ENCODE results near the gene GALK2.

Gene GALK2

GRCh38 chr15:49265911-49266310, 95.9 kb downstream of the GALK2 start:
- no peak for TF ChIP-seq ZNF274 (IDR thresholded peaks at IDR 0.05; ENCODE audit: low read depth, low read length)
- no peak overlapping the region for H3K4me3 ChIP-seq (ENCODE audit: low read length)

GRCh38 chr15:49270541-49271421, 100.7 kb downstream of the GALK2 start:
- H3K4me3 ChIP-seq (ENCODE audit: low read length), result no peak overlapping the region
- TF ChIP-seq ZNF274 (IDR thresholded peaks at IDR 0.05; ENCODE audit: low read depth, low read length), result no peak

GRCh38 chr15:49273734-49274318, 103.8 kb downstream of the GALK2 start:
- H3K4me3 ChIP-seq (ENCODE audit: low read length), result no peak overlapping the region
- TF ChIP-seq ZNF274 (IDR thresholded peaks at IDR 0.05; ENCODE audit: low read depth, low read length), result no peak

- no peak for TF ChIP-seq ZNF274 (IDR thresholded peaks at IDR 0.05; ENCODE audit: low read depth, low read length)
These were observed 108.7 kb downstream of the GALK2 start for GRCh38 chr15:49278751-49279150.

GRCh38 chr15:49279521-49280456, 109.7 kb downstream of the GALK2 start:
- no peak overlapping the region for H3K4me3 ChIP-seq (ENCODE audit: low read length)
- TF ChIP-seq ZNF274 (IDR thresholded peaks at IDR 0.05; ENCODE audit: low read depth, low read length), result no peak

More at GRCh38 chr15:49278751-49279150, 108.7 kb downstream of the GALK2 start:
- no peak overlapping the region for H3K4me3 ChIP-seq (ENCODE audit: low read length)

- no peak for TF ChIP-seq ZNF274 (IDR thresholded peaks at IDR 0.05; ENCODE audit: low read depth, low read length)
- no peak overlapping the region for H3K4me3 ChIP-seq (ENCODE audit: low read length)
These were observed 112.3 kb downstream of the GALK2 start for GRCh38 chr15:49282366-49282765.

GRCh38 chr15:49286649-49287404, 116.8 kb downstream of the GALK2 start:
- H3K4me3 ChIP-seq (ENCODE audit: low read length), result no peak overlapping the region
- TF ChIP-seq ZNF274 (IDR thresholded peaks at IDR 0.05; ENCODE audit: low read depth, low read length), result no peak

- no peak overlapping the region for H3K4me3 ChIP-seq (ENCODE audit: low read length)
- TF ChIP-seq ZNF274 (IDR thresholded peaks at IDR 0.05; ENCODE audit: low read depth, low read length), result no peak
These were observed 117.4 kb downstream of the GALK2 start for GRCh38 chr15:49287481-49287880.

GRCh38 chr15:49288391-49288790, 118.3 kb downstream of the GALK2 start:
- TF ChIP-seq ZNF274 (IDR thresholded peaks at IDR 0.05; ENCODE audit: low read depth, low read length), result no peak
- no peak overlapping the region for H3K4me3 ChIP-seq (ENCODE audit: low read length)

GRCh38 chr15:49290191-49290590, 120.1 kb downstream of the GALK2 start:
- no peak for TF ChIP-seq ZNF274 (IDR thresholded peaks at IDR 0.05; ENCODE audit: low read depth, low read length)

GRCh38 chr15:49293941-49294340, 123.9 kb downstream of the GALK2 start:
- no peak for TF ChIP-seq ZNF274 (IDR thresholded peaks at IDR 0.05; ENCODE audit: low read depth, low read length)
- H3K4me3 ChIP-seq (ENCODE audit: low read length), result no peak overlapping the region

More at GRCh38 chr15:49290191-49290590, 120.1 kb downstream of the GALK2 start:
- H3K4me3 ChIP-seq (ENCODE audit: low read length), result no peak overlapping the region

GRCh38 chr15:49296258-49296657, 126.2 kb downstream of the GALK2 start:
- TF ChIP-seq ZNF274 (IDR thresholded peaks at IDR 0.05; ENCODE audit: low read depth, low read length), result no peak
- no peak overlapping the region for H3K4me3 ChIP-seq (ENCODE audit: low read length)

- no peak for TF ChIP-seq ZNF274 (IDR thresholded peaks at IDR 0.05; ENCODE audit: low read depth, low read length)
- no peak overlapping the region for H3K4me3 ChIP-seq (ENCODE audit: low read length)
These were observed 127.5 kb downstream of the GALK2 start for GRCh38 chr15:49297584-49297983.
